ENCODE measurements around the gene RPSA. TPM values are rescaled to one million over a fixed set of nuclear protein-coding genes. Genes with fewer than 3 reads are reported as not detected.
"Not testable (repeated sequence)": the region's sequence is repeated elsewhere in the genome, so short reads cannot be mapped to it uniquely, and the experiment has no call there.

Gene RPSA
- total RNA-seq, 2 experiments from 2014 or later, result 1,930 to 1,974 TPM

DNA sequence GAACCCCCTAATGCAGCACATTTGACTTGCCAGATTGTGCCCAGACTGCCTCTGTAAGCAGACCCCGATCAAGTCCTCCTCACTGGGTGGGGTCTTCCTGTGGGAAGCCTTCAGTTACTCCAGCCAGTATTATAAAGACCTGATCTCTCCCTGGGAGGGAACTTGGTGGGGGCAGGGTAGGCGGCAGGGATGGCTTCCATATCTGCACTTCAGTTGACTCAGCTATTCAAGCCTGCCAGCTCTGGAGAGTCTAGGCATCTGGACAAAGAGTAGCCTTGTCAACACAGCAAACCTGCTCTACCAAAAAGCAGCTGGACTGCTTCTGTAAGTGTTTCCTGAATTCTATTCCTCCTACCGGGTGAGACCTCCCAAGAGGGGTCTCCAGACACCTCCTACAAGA is 44.3 kb upstream of the RPSA start:
- peaks cover 39% of the 10 kb centered on the region for H3K4me1 ChIP-seq (ENCODE audit: insufficient read depth, low read length)
- Mint-ChIP-seq H3K4me3 (no peak overlapping the region), H3K27me3 (no peaks in the 10 kb centered on the region), H3K4me1 (ENCODE audit: low read depth) (peaks cover 42% of the 10 kb centered on the region), H3K36me3 (ENCODE audit: low read depth) (no peaks in the 10 kb centered on the region), H3K27ac (peak overlapping the region; percentile 56), H3K9me3 (no peaks in the 10 kb centered on the region)
- ChIA-PET CTCF (interaction anchor here (1.8 kb wide), 1 partner anchor 16 kb away, joined by 6 read pairs; no protein-coding TSS in a partner anchor), POLR2A (interaction anchor here (1.0 kb wide), 1 partner anchor 22 kb away, joined by 3 read pairs; no protein-coding TSS in a partner anchor)
- intact Hi-C loops (cut with DNase I, micrococcal nuclease), result no loop called here
- no peak overlapping the region for H3K4me3 ChIP-seq (ENCODE audit: low read length)
- DNase-seq (no peak), ATAC-seq (ENCODE audit: poor library complexity) (no peak)
- TF ChIP-seq, protein P1, sequence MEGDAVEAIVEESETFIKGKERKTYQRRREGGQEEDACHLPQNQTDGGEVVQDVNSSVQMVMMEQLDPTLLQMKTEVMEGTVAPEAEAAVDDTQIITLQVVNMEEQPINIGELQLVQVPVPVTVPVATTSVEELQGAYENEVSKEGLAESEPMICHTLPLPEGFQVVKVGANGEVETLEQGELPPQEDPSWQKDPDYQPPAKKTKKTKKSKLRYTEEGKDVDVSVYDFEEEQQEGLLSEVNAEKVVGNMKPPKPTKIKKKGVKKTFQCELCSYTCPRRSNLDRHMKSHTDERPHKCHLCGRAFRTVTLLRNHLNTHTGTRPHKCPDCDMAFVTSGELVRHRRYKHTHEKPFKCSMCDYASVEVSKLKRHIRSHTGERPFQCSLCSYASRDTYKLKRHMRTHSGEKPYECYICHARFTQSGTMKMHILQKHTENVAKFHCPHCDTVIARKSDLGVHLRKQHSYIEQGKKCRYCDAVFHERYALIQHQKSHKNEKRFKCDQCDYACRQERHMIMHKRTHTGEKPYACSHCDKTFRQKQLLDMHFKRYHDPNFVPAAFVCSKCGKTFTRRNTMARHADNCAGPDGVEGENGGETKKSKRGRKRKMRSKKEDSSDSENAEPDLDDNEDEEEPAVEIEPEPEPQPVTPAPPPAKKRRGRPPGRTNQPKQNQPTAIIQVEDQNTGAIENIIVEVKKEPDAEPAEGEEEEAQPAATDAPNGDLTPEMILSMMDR (IDR thresholded peaks at IDR 0.05), result no peak
- H3K36me3 ChIP-seq (ENCODE audit: insufficient read depth, low read length), result no peaks in the 10 kb centered on the region
- H3K27me3 ChIP-seq (ENCODE audit: control insufficient read depth in 1 of 2, insufficient read depth in 2 of 2, low read length in 2 of 2), result no peaks in the 10 kb centered on the region
- peak overlapping the region in 1 of 2 donors; percentile 48 for H3K27ac ChIP-seq (ENCODE audit: low read depth in 1 of 2, low read length in 2 of 2)
- no peaks in the 10 kb centered on the region for H3K9me3 ChIP-seq (ENCODE audit: control insufficient read depth in 1 of 2, insufficient read depth in 1 of 2, low read length in 2 of 2)

DNA sequence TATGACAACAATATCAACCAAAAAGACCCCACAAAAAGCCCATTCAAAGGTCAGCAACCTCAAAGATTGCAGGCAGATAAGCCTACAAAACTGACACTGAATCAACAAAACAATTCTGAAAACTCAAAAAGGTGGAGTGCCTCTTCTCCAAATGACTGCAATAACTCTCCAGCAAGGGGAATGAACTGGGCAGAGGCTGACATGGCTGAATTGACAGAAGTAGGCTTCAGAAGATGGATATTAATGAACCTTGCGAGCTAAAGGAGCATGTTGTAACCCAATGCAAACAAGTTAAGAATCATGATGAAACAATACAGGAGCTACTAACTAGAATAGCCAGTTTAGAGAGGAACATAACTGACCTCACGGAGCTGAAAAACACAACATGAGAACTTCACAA is 43.7 kb upstream of the RPSA start:
- H3K27ac Mint-ChIP-seq, result no peak overlapping the region
- Histone ChIP-seq H3K4me3 (ENCODE audit: low read length) (no peak overlapping the region), H3K27me3 (ENCODE audit: control insufficient read depth in 1 of 2, insufficient read depth in 2 of 2, low read length in 2 of 2) (no peaks in the 10 kb centered on the region), H3K4me1 (ENCODE audit: insufficient read depth, low read length) (peaks cover 37% of the 10 kb centered on the region), H3K36me3 (ENCODE audit: insufficient read depth, low read length) (no peaks in the 10 kb centered on the region), H3K9me3 (ENCODE audit: control insufficient read depth in 1 of 2, insufficient read depth in 1 of 2, low read length in 2 of 2) (no peaks in the 10 kb centered on the region), H3K27ac (ENCODE audit: low read depth in 1 of 2, low read length in 2 of 2) (no peak overlapping the region)
- H3K27me3 Mint-ChIP-seq, result no peaks in the 10 kb centered on the region
- peaks cover 36% of the 10 kb centered on the region for H3K4me1 Mint-ChIP-seq (ENCODE audit: low read depth)
- POLR2A ChIA-PET, result no interaction called here
- TF ChIP-seq, protein P1 (IDR thresholded peaks at IDR 0.05), result no peak
- no peak for ATAC-seq (ENCODE audit: poor library complexity)
- DNase-seq, result no peak
- no peaks in the 10 kb centered on the region for H3K36me3 Mint-ChIP-seq (ENCODE audit: low read depth)
- H3K9me3 Mint-ChIP-seq, result no peaks in the 10 kb centered on the region
- intact Hi-C loops (cut with DNase I, micrococcal nuclease), result no loop called here
- no peak overlapping the region for H3K4me3 Mint-ChIP-seq
- CTCF ChIA-PET, result no interaction called here

DNA sequence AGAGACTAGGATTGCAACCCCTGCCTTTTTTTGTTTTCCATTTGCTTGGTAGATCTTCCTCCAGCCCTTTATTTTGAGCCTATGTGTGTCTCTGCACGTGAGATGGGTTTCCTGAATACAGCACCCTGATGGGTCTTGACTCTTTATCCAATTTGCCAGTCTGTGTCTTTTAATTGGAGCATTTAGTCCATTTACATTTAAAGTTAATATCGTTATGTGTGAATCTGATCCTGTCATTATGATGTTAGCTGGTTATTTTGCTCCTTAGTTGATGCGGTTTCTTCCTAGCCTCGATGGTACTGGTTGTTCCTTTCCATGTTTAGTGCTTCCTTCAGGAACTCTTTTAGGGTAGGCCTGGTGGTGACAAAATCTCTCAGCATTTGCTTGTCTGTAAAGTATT is 36.1 kb upstream of the RPSA start:
- CTCF ChIA-PET; H3K27me3 Mint-ChIP-seq; H3K9me3 ChIP-seq (ENCODE audit: control insufficient read depth in 1 of 2, insufficient read depth in 1 of 2, low read length in 2 of 2); H3K4me1 Mint-ChIP-seq (ENCODE audit: low read depth); H3K4me3 Mint-ChIP-seq; H3K27me3 ChIP-seq (ENCODE audit: control insufficient read depth in 1 of 2, insufficient read depth in 2 of 2, low read length in 2 of 2); POLR2A ChIA-PET; H3K36me3 Mint-ChIP-seq (ENCODE audit: low read depth); H3K4me3 ChIP-seq (ENCODE audit: low read length); ATAC-seq (ENCODE audit: poor library complexity); H3K27ac Mint-ChIP-seq; H3K4me1 ChIP-seq (ENCODE audit: insufficient read depth, low read length); H3K36me3 ChIP-seq (ENCODE audit: insufficient read depth, low read length); H3K27ac ChIP-seq (ENCODE audit: low read depth in 1 of 2, low read length in 2 of 2); H3K9me3 Mint-ChIP-seq; intact Hi-C loops (cut with DNase I, micrococcal nuclease); DNase-seq: not testable (repeated sequence)

DNA sequence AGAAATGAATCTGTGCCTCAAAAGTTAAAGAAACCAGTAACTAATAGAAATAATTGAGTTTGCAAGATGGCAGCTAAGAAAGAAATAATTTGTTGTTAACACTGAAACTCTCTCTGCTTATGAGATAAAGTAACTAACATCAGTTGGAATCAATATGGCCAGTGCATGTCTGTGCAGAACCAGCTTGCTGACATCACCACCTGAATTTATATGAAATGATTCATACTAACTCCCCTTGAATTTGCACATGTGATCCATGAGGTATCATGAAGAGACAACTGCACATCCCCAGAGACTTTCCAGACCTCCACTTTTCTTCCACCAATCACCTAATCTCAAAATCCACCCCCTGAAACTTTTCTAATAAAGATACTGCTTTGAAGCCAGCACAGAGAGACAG is 33.7 kb upstream of the RPSA start:
- Histone ChIP-seq H3K27ac (ENCODE audit: low read depth in 1 of 2, low read length in 2 of 2) (no peak overlapping the region), H3K4me3 (ENCODE audit: low read length) (no peak overlapping the region), H3K4me1 (ENCODE audit: insufficient read depth, low read length) (peaks cover under 1% of the 10 kb centered on the region), H3K36me3 (ENCODE audit: insufficient read depth, low read length) (no peaks in the 10 kb centered on the region), H3K27me3 (ENCODE audit: control insufficient read depth in 1 of 2, insufficient read depth in 2 of 2, low read length in 2 of 2) (no peaks in the 10 kb centered on the region), H3K9me3 (ENCODE audit: control insufficient read depth in 1 of 2, insufficient read depth in 1 of 2, low read length in 2 of 2) (no peaks in the 10 kb centered on the region)
- Mint-ChIP-seq H3K4me3 (no peak overlapping the region), H3K36me3 (ENCODE audit: low read depth) (no peaks in the 10 kb centered on the region), H3K27me3 (no peaks in the 10 kb centered on the region), H3K9me3 (peaks cover 2% of the 10 kb centered on the region), H3K4me1 (ENCODE audit: low read depth) (no peaks in the 10 kb centered on the region), H3K27ac (no peak overlapping the region)
- DNase-seq (no peak), ATAC-seq (ENCODE audit: poor library complexity) (no peak)
- TF ChIP-seq, protein P1 (IDR thresholded peaks at IDR 0.05), result no peak
- CTCF ChIA-PET, result no interaction called here
- intact Hi-C loops (cut with DNase I, micrococcal nuclease), result no loop called here
- POLR2A ChIA-PET, result no interaction called here

Measured in CD4-positive, alpha-beta T cell (primary cell).